HCT116 (cell line): ENCODE data around the gene LRIG1. TPM values are rescaled to one million over a fixed set of nuclear protein-coding genes. Genes with fewer than 3 reads are reported as not detected.

Experiments
- ATAC-seq: fragments of 200-7000 bp; cut with Tn5 transposase; 2 replicates; pipeline ENCODE4 v1.9.1; 2020; ENCODE audit warnings: mild to moderate bottlenecking, moderate library complexity
- BruUV-seq: library from RNA; stranded (reverse); fragments of 400-500 nt; replicated peaks from 2 replicates; lab custom pipeline; 2021; lab: Mats Ljungman, UMichigan
- CTCF ChIA-PET: fragments of 300-600 bp; sonication (Branson Sonifier 250); formaldehyde crosslinking; loops from one replicate; lab custom pipeline; 2021; ENCODE audit warnings: antibody characterized with exemption; lab: Charles Lee
- POLR2A ChIA-PET: fragments of 300-600, 350-600 bp; sonication (Branson Sonifier 250); formaldehyde crosslinking; loops from one replicate; lab custom pipeline; 2021; ENCODE audit warnings: antibody characterized with exemption; lab: Charles Lee
- RAD21 ChIA-PET, 2 experiments: fragments of 300-600 bp; sonication (Branson Sonifier 250); formaldehyde crosslinking; loops; one replicate each; lab custom pipeline; 2023; ENCODE audit warnings: low total read pairs in 2 of 2; ENCODE audit not compliant: uncharacterized antibody in 2 of 2, unreplicated experiment in 2 of 2, low non-redundant PET in 1 of 2; lab: Charles Lee
- DNase-seq: peaks from one replicate; pipeline ENCODE4 v3.0.0-alpha.2; 2010; ENCODE audit warnings: low read depth, low spot score
- H2AFZ ChIP-seq: fragments of 200-600 bp; shearing (Covaris generic), sonication (generic); 2 replicates; pipeline ENCODE4 v1.6.1; 2017; ENCODE audit warnings: low read depth, mixed run types, mixed read lengths, antibody characterized with exemption, low read length; ENCODE audit not compliant: poor library complexity, severe bottlenecking
- H3K27ac ChIP-seq: 2 replicates; pipeline ENCODE4 v1.5.1; 2012; ENCODE audit warnings: low read depth, low read length
- H3K27me3 ChIP-seq: fragments of 200-600 bp; sonication (generic); 2 replicates; pipeline ENCODE4 v1.6.1; 2016; ENCODE audit warnings: mixed run types, low read length, mixed read lengths; ENCODE audit not compliant: insufficient read depth
- H3K36me3 ChIP-seq, 2 experiments: fragments of 200-500 bp in 1 of 2; fragments of 200-600 bp in 1 of 2; sonication (Bioruptor generic) in 1 of 2; sonication (generic) in 1 of 2; 2 replicates each; pipeline versions ENCODE4 v1.5.1 to v1.6.1; 2014 to 2016; ENCODE audit warnings: low read length in 2 of 2, inconsistent platforms in 1 of 2, mixed read lengths in 1 of 2, mixed run types in 1 of 2; ENCODE audit not compliant: insufficient read depth in 2 of 2, control insufficient read depth in 1 of 2
- H3K4me1 ChIP-seq, 2 experiments: fragments of 200-600 bp in 1 of 2; sonication (generic) in 1 of 2; 2 replicates each; pipeline versions ENCODE4 v1.5.1 to v1.6.1; 2012 to 2017; ENCODE audit warnings: low read length in 2 of 2, inconsistent platforms in 1 of 2, mild to moderate bottlenecking in 1 of 2, mixed read lengths in 1 of 2, mixed run types in 1 of 2, moderate library complexity in 1 of 2; ENCODE audit not compliant: insufficient read depth in 2 of 2, control insufficient read depth in 1 of 2
- H3K4me2 ChIP-seq: fragments of 200-600 bp; sonication (generic); 2 replicates; pipeline ENCODE4 v1.6.1; 2017; ENCODE audit warnings: mixed run types, low read length, mixed read lengths
- H3K4me3 ChIP-seq, 2 experiments: fragments of 200-600 bp in 1 of 2; sonication (generic) in 1 of 2; replicated peaks in 1 of 2; 2 replicates each; pipeline ENCODE4 v1.5.1; 2011 to 2016; ENCODE audit warnings: low read length in 2 of 2, control low read depth in 1 of 2, low read depth in 1 of 2, mild to moderate bottlenecking in 1 of 2, mixed read lengths in 1 of 2, mixed run types in 1 of 2
- H3K79me2 ChIP-seq: fragments of 200-600 bp; sonication (generic); 2 replicates; pipeline ENCODE4 v1.6.1; 2017; ENCODE audit warnings: mild to moderate bottlenecking, mixed run types, low read length, moderate library complexity, mixed read lengths; ENCODE audit not compliant: insufficient read depth
- H3K9ac ChIP-seq: fragments of 200-600 bp; sonication (generic); 2 replicates; pipeline ENCODE4 v1.6.1; 2016; ENCODE audit warnings: low read length, mixed read lengths
- H3K9me2 ChIP-seq: fragments of 200-600 bp; sonication (generic), shearing (Covaris generic); 2 replicates; pipeline ENCODE4 v1.6.1; 2017; ENCODE audit warnings: mixed run types, mild to moderate bottlenecking, moderate library complexity; ENCODE audit not compliant: insufficient read depth
- H3K9me3 ChIP-seq, 2 experiments: fragments of 200-500 bp in 1 of 2; fragments of 200-600 bp in 1 of 2; sonication (Bioruptor generic) in 1 of 2; sonication (generic) in 1 of 2; 2 replicates each; pipeline ENCODE4 v1.6.1; 2014 to 2017; ENCODE audit warnings: low read length in 2 of 2, mixed read lengths in 2 of 2, inconsistent platforms in 1 of 2, low read depth in 1 of 2, mild to moderate bottlenecking in 1 of 2, mixed run types in 1 of 2, moderate library complexity in 1 of 2; ENCODE audit not compliant: control insufficient read depth in 1 of 2, insufficient read depth in 1 of 2
- H4K20me1 ChIP-seq: fragments of 200-600 bp; sonication (generic), shearing (Covaris generic); 2 replicates; pipeline ENCODE4 v1.6.1; 2017; ENCODE audit warnings: mixed run types, mild to moderate bottlenecking, moderate library complexity; ENCODE audit not compliant: insufficient read depth
- CBX3 ChIP-seq: IDR thresholded peaks from 2 replicates; pipeline ENCODE4 v1.6.1; 2012; ENCODE audit warnings: low read depth
- CTCF ChIP-seq, 3 experiments: fragments of 200-600 bp in 1 of 3; sonication (generic) in 1 of 3; IDR thresholded peaks in 2 of 3; conservative IDR thresholded peaks in 1 of 3; 2 replicates each; pipeline ENCODE4 v1.5.1; 2012 to 2017; ENCODE audit warnings: low read depth in 2 of 3, low read length in 2 of 3, antibody characterized with exemption in 1 of 3, borderline replicate concordance in 1 of 3, control low read depth in 1 of 3, mild to moderate bottlenecking in 1 of 3, mixed read lengths in 1 of 3, mixed run types in 1 of 3, moderate library complexity in 1 of 3; ENCODE audit not compliant: insufficient read depth in 1 of 3
- EGR1 ChIP-seq: IDR thresholded peaks from 2 replicates; pipeline ENCODE4 v1.6.1; 2012; ENCODE audit warnings: low read depth
- ELF1 ChIP-seq: IDR thresholded peaks from 2 replicates; pipeline ENCODE4 v1.6.1; 2012; ENCODE audit warnings: low read depth, borderline replicate concordance
- EZH2 ChIP-seq: fragments of 200-600 bp; sonication (generic); IDR thresholded peaks from 2 replicates; pipeline ENCODE4 v1.6.1; 2017; ENCODE audit warnings: antibody characterized with exemption, mixed run types
- POLR2A ChIP-seq: IDR thresholded peaks from 2 replicates; pipeline ENCODE4 v1.7.0; 2011; ENCODE audit warnings: borderline replicate concordance; ENCODE audit not compliant: insufficient read depth, insufficient read length; ENCODE audit errors: extremely low read depth
- SIN3A ChIP-seq: IDR thresholded peaks from 2 replicates; pipeline ENCODE4 v1.6.1; 2012; ENCODE audit warnings: low read depth
- TCF7L2 ChIP-seq: IDR thresholded peaks from 2 replicates; pipeline ENCODE4 v1.7.0; 2011; ENCODE audit warnings: borderline replicate concordance, inconsistent platforms; ENCODE audit not compliant: insufficient read depth, insufficient read length; ENCODE audit errors: extremely low read depth
- ZFX ChIP-seq: fragments of 450-650 bp; IDR thresholded peaks from 2 replicates; pipeline ENCODE4 v1.6.1; 2017
- ZNF274 ChIP-seq: fragments of 200-500 bp; sonication (Bioruptor generic); IDR thresholded peaks from 2 replicates; pipeline ENCODE4 v1.6.1; 2014; ENCODE audit warnings: mild to moderate bottlenecking, low read depth, low read length, inconsistent platforms
- intact Hi-C: fragments of 100-400 bp; cut with micrococcal nuclease; formaldehyde crosslinking; loops from 2 replicates; pipeline ENCODE4 v1.10.0; 2022
- total RNA-seq: library from RNA; stranded (reverse); gene quantifications from one replicate; pipeline ENCODE4 v1.2.1, GENCODE V29; 2021; ENCODE audit not compliant: unreplicated experiment
- TF ChIP-seq, protein P1 (sequence below): IDR thresholded peaks from 2 replicates; pipeline ENCODE4 v1.6.1; 2012; ENCODE audit warnings: low read depth
- TF ChIP-seq, protein P2 (sequence below): IDR thresholded peaks from 2 replicates; pipeline ENCODE4 v1.6.1; 2012

Gene LRIG1
- total RNA-seq, 1 experiment from 2014 or later, result 3.1 TPM

- no peak for ATAC-seq
- CTCF ChIA-PET, result no interaction called here
- H3K4me2 ChIP-seq, result no peak overlapping the region
Measured at GRCh38 chr3:66395635-66396034, 105.2 kb downstream of the LRIG1 start.

GRCh38 chr3:66394753-66395249 is 106.0 kb downstream of the LRIG1 start:
- H3K4me2 ChIP-seq, result no peak overlapping the region
- H3K36me3 ChIP-seq, result no peaks in the 10 kb centered on the region
- H3K27ac ChIP-seq, result no peak overlapping the region
- no peak for ATAC-seq
- H3K27me3 ChIP-seq, result no peaks in the 10 kb centered on the region
- POLR2A ChIA-PET, result no interaction called here
- no peak overlapping the region for H2AFZ ChIP-seq
- H4K20me1 ChIP-seq, result no peaks in the 10 kb centered on the region
- H3K9me2 ChIP-seq, result no peaks in the 10 kb centered on the region
- H3K4me1 ChIP-seq, result no peaks in the 10 kb centered on the region
- intact Hi-C loops, result no loop called here
- RAD21 ChIA-PET, result no interaction called here
- no peak for DNase-seq
- BruUV-seq, result no TSS peak
- CTCF ChIA-PET, result interaction anchor here (1.0 kb wide), 1 partner anchor 17 kb away, joined by 3 read pairs; no protein-coding TSS in a partner anchor
- no peaks in the 10 kb centered on the region for H3K9me3 ChIP-seq
- H3K4me3 ChIP-seq, result no peak overlapping the region
- no peak overlapping the region for H3K9ac ChIP-seq
- no peaks in the 10 kb centered on the region for H3K79me2 ChIP-seq
- TF ChIP-seq EZH2 (no peak), POLR2A (no peak), TCF7L2 (no peak), ZNF274 (no peak), EGR1 (no peak), ELF1 (no peak)
- TF ChIP-seq, protein P1, sequence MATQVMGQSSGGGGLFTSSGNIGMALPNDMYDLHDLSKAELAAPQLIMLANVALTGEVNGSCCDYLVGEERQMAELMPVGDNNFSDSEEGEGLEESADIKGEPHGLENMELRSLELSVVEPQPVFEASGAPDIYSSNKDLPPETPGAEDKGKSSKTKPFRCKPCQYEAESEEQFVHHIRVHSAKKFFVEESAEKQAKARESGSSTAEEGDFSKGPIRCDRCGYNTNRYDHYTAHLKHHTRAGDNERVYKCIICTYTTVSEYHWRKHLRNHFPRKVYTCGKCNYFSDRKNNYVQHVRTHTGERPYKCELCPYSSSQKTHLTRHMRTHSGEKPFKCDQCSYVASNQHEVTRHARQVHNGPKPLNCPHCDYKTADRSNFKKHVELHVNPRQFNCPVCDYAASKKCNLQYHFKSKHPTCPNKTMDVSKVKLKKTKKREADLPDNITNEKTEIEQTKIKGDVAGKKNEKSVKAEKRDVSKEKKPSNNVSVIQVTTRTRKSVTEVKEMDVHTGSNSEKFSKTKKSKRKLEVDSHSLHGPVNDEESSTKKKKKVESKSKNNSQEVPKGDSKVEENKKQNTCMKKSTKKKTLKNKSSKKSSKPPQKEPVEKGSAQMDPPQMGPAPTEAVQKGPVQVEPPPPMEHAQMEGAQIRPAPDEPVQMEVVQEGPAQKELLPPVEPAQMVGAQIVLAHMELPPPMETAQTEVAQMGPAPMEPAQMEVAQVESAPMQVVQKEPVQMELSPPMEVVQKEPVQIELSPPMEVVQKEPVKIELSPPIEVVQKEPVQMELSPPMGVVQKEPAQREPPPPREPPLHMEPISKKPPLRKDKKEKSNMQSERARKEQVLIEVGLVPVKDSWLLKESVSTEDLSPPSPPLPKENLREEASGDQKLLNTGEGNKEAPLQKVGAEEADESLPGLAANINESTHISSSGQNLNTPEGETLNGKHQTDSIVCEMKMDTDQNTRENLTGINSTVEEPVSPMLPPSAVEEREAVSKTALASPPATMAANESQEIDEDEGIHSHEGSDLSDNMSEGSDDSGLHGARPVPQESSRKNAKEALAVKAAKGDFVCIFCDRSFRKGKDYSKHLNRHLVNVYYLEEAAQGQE, result no peak
- TF ChIP-seq, protein P2, sequence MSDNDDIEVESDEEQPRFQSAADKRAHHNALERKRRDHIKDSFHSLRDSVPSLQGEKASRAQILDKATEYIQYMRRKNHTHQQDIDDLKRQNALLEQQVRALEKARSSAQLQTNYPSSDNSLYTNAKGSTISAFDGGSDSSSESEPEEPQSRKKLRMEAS, result no peak

More at GRCh38 chr3:66395635-66396034, 105.2 kb downstream of the LRIG1 start:
- no peaks in the 10 kb centered on the region for H3K9me2 ChIP-seq
- BruUV-seq, result no TSS peak
- POLR2A ChIA-PET, result no interaction called here
- RAD21 ChIA-PET, result no interaction called here
- intact Hi-C loops, result no loop called here
- no peak overlapping the region for H3K4me3 ChIP-seq
- TF ChIP-seq CTCF (IDR thresholded peaks at IDR 0.05 in 2 of 3, conservative IDR thresholded peaks at IDR 0.05 in 1 of 3; ENCODE audit: borderline replicate concordance in 1 of 3, insufficient read depth in 1 of 3, low read depth in 2 of 3, low read length in 2 of 3) (no peak), SIN3A (no peak), ELF1 (no peak), CBX3 (no peak), POLR2A (no peak), ZFX (no peak)
- H4K20me1 ChIP-seq, result no peaks in the 10 kb centered on the region
- no peaks in the 10 kb centered on the region for H3K36me3 ChIP-seq
- H3K27ac ChIP-seq, result no peak overlapping the region
- H2AFZ ChIP-seq, result no peak overlapping the region
- H3K79me2 ChIP-seq, result no peaks in the 10 kb centered on the region
- H3K9me3 ChIP-seq, result no peaks in the 10 kb centered on the region
- H3K4me1 ChIP-seq, result no peaks in the 10 kb centered on the region
- H3K27me3 ChIP-seq, result no peaks in the 10 kb centered on the region
- H3K9ac ChIP-seq, result no peak overlapping the region
- no peak for DNase-seq
